Fibroblast of peridontal ligament (primary cell): ENCODE data around the gene MTHFD1L.

Experiments
- DNase-seq: peaks from one replicate; pipeline ENCODE4 v3.0.0-alpha.2; 2010; ENCODE audit errors: extremely low read depth

The MTHFD1L gene

DNA sequence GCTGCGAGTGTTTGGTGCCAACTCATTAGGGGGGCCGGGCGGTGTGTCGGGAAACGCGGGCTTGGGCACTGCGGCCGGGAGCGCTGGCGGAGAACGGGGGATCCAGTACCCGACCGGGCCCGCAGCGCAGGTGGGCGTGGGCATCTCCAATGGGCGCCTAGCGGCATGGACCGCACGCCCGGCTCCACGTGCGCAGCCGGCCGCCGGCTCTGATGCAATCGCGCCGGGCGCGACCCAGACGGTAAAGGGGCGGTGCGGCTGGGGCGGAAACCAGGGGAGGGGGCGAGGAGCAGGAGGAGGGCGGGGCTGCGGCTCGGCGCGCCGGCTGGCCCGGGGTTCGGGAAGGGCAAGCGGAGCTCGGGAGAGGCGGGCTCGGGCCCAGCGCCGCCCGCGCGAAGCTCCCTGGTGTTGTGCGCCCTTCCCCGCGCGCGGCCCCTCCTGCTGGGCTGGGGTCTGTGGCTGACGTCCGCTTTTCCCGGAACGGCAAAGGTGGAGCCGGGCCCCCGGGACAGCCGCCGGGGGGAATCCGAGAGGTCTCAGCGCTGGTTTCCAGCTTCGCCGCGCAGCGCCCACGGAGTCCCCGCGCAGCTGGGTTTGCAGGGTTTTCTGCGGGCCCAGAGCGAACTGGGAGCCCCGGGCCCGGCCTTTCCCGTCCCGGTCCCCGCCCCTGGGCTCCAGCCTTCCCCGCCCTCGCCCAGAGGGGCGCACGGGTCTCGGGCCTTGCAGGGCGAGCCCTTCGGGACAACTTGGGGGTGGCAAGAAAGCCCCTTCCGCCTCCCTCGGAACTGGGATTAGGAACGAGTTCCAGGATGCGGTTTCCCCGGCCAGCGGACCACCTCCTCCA, 867 bp downstream of the MTHFD1L start:
- peak; percentile 84 for DNase-seq

DNA sequence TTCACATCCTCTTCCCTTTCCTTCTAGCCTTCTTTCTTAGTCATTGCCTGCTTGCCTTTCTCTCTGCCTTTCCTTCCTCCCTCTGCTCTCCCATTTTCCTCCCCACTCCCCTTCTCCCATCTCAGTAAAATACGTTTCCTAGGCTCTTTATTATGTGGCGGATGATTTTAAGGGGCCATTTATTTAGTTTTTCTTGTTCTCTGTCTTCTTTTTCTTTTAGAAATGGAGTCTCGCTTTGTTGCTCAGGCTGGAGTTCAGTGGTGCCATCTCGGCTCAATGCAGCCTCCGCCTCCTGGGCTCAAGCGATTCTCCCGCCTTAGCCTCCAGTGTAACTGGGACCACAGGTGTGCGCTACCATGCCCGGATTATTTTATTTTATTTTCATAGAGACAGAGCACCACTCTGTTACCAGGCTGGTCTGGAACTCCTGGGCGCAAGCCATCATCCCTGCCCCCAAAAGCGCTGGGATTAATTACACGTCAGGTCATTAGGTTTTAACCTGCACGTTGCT, 1.5 kb downstream of the MTHFD1L start:
- peak; percentile 52 for DNase-seq

DNA sequence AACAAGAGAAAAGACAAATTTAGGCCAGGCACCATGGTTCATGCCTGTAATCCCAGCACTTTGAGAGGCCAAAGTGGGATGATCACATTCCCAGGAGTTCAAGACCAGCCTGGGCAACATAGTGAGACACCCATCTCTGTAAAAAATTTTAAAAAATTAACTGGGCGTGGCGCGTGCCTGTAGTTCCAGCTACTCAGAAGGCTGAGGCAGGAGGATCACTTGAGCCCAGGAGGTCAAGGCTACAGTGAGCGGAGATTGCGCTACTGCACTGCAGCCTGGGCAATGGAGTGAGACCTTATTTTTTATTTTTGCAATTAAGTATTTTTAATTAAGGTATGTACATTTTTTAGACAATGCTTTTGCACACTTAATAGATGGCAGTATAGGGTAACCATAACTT, 3.3 kb downstream of the MTHFD1L start:
- DNase-seq = no peak

DNA sequence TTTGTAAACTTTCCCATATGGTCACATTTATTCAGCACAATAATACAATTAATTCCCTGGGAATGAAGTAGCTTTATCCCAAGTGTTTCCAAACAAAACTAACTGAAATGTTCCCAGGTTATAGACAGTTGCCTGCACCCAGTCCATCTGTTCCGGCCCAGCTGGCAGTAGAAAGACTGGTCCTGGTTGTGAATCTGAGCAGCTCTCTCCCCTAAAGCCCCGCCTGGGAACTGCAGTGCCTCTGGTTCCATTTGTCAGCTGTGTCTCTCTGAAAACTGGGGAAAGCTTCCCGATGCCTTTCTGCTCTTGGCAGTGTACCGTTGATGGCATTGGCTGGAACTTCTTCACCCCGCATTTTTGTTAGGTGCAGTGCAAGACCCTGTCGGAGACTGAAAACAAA, 8.7 kb downstream of the MTHFD1L start:
- DNase-seq = no peak

DNA sequence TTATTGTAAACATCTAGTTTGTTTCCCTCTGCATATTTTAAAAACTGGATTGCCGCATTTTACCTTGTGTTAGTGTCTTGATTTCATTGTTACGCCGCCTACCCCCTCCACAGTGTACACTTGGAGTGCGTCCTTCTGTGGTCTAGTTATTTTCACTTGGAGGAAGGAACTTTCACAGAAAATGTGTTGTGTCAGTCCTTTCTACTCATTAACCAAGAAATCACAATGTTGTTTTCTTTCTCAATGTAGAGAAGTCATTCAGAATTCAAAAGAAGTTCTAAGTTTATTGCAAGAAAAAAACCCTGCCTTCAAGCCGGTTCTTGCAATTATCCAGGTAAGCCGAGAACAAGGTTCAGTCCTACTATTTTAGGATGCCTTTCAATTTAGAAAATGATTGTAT, 10.3 kb downstream of the MTHFD1L start:
- DNase-seq = no peak

DNA sequence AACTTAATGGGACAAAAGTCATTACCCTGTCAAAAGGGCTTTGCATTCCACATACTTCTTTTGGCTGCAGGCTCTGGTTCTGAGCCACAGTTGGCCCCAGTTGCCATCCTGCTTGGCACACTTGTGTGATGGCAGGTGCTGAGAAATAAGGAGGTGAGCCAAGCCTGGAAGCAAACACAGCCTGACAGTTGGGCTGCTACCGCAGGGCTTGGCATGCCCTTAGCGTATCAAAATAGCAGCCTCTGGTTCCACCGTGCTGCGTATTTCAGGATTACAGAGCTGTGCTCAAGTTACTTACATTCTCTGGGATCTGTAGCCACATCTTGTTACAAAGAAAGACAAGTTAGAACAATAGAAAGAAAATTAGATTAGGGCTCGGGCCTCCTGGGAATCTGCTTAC, 11.1 kb downstream of the MTHFD1L start:
- peak; percentile 54 for DNase-seq

DNA sequence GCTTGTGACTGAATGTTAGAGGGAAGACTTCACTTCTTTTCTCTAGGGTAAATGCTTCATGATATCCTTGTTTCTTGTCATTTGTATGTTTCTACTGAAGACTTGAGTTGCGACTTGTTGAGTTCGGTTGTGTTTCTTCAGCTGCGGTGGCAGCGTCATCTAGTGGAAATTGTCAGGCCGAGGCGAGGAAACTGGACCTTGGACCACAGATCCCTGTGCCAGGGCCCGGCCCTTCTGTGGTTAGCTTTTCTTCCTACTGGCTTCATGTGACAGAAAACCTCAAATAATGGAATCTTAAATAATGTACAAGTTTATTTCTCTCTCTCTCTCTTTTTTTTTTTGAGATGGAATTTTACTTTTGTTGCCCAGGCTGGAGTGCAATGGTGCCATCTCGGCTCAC, 12.4 kb downstream of the MTHFD1L start:
- DNase-seq = no peak

DNA sequence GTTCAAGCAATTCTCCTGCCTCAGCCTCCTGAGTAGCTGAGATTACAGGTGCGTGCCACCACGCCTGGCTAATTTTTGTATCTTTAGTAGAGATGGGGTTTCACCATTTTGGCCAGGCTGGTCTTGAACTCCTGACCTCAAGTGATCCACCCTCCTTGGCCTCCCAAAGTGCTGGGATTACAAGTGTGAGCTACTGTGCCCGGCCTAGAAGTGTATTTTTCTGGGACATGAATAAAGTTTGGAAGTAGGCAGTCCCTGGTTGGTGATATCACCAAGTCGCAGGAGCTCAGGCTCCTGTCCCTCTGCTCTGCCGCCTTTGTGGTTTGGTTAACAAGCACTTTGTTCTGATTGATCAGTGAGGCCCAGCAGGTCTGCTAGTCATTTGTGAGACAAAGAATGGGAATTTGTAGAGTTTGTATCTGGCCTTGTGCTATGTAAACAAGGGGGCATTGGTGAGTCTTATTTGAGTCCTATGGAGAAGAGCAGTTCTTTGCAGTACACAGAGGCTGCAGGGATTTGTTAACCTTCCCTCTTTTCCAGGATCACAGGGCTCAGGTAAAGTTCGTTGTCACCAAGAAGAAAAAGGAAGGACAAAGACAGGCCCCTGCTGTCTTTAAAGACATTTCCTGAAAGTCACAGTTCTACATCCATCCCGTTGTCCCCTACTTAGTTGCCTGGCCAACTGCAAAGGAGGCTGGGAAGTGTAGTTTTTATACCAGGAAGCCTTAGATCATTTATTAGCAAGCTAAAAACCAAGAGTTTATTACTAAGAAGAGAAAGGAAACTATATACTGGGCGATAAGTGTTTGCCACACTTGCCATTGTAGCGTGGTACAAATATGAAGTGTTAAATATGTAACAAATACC, 13.1 kb downstream of the MTHFD1L start:
- no peak for DNase-seq

DNA sequence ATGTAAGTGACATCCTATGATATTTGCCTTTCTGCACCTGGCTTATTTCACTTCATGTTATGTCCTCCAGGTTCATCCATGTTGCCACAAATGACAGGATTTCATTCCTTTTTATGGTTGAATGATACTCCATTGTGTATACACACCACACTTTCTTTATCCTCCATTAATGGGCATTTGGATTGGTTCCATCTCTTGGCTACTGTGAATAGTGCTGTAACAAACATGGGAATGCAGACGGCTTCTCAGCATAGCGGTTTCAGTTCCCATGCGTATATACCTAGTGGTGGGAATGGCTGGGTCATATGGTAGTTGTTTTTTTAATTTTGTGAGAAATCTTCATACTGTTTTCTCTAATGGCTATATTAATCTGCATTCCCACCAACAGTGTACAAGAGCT, 14.8 kb downstream of the MTHFD1L start:
- no peak for DNase-seq

DNA sequence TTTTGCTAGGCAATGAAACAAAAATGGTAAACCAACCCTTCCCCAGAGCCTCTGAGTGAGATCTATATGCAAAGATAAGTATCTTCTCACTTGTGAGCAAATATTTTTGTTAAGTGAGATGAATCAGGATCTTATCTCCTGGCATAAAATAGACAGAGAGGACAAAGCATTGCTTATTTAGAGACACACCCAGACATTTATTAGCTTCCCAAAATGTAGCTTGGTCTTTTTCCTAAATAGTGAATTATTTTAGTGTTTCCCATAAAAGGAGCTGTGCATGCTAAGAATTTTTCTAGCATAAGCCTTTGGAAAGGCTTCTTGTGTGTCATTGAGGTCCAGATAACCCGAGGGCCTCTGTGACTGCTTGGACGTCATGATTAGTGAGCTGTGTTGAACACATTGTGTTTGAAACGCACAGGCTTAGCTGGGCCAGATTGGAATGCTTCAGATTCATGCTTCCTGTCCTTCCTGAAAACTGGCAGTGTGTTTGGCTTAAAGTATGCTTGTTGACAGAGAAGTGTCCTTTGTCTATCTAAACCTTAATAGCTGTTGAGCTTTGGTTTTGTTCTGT, 16.5 kb downstream of the MTHFD1L start:
- peak; percentile 94 for DNase-seq

DNA sequence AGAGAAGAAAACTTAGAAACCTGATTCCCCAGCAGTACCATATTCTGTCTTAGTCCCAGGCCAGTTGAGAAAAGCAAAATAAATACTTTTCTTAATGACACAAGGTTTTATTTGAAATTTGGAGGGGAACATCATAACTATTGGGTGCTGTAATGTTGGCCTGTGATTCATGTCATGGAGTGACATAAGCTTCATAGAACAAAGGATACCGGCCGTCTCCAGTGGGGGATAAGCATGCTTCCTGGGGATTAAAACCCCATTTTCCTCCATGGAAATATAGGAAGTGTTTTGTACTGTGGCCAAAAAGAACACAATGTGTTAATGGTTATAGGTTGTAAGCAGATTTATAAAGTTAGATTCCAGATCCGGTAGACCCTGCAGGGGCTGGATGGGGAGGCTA, 18.0 kb downstream of the MTHFD1L start:
- DNase-seq = no peak

DNA sequence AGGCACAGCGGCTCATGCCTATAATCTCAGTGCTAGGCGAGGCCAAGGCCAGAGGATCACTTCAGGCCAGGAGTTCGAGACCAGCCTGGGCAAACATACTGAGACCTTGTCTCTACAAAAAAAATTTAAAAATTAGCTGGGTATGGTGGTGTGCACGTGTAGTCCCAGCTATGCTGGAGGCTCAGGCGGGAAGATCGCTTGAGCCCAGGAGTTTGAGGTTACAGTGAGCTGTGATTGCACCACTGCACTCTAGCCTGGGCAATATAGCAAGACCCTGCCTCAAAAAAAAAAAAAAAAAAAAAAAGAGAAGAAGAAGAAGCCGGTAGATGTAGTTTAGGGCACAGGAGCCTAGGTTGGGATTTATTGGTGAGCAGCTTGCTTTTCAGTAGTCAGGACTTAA, 20.7 kb downstream of the MTHFD1L start:
- no peak for DNase-seq

DNA sequence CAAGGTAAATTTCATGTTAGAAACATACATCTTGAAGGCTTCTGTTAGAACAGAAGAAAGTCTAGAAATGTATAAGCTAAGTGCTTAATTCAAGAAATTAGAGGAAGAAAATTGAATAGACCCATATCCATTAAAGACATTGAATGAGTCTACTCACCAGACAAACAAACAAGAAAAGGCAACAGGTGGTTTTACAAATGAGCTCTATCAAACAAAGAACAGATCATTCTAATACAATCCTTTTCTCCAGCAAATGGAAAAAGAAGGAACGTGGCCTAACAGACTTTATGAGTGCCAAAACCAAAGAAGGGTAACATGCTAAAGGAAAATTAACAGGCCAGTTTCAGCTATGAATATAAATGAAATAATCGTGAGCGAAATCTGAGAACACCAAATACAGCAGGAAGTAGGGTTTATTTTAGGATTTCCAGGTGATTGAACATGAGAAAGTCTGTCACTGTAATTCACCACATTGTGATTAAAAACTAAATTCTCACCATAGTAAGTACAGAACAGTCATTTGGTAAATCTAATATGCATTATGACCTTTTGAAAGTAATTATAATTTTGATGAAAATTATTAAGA, 22.6 kb downstream of the MTHFD1L start:
- DNase-seq = no peak

DNA sequence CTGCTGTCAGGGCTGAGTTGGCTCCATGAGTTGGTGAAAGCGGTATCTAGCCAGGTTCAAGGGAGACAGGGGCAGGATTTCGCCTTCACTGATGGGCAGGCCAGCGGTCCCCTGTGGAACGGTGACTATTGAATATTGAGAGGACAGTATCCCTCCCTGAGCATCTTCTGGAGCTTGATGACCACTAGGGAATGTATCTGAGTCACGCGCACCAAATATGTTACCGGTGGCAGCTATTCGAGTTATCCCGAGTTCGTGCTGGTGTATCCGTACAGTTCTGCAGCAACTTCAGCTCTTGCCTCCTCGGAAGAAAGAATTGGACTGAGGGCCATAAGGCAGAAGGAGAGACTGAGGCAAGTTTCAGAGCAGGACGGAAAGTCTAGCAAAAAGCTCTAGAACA, 24.8 kb downstream of the MTHFD1L start:
- no peak for DNase-seq

DNA sequence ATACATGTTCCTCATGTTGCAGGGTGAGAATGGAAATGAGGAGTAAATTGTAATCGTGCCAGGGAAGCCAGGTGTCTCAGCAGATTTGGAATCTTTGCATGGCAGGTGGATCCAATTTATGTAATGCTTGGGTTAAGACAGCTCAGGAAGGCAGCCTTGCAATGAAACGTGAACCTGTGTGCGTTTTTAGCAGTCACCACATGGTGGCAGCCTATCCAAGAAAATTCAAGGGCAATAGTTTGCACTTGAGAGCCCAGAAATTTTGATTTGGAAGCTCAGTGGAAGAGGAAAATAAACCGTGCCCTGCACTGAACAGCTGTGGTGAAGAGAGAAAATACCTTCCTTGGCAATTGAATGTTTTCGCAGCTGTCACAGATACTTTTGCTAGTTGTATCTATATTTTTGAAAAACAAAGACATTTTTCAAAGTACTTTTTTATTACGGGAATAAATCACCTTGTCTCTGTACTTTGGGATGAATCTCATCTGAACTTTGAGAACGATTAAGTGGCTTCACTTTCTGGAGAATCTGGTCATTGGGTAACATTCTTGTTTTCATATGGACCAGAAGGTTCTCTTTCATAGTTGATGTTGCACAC, 26.5 kb downstream of the MTHFD1L start:
- peak; percentile 90 for DNase-seq

DNA sequence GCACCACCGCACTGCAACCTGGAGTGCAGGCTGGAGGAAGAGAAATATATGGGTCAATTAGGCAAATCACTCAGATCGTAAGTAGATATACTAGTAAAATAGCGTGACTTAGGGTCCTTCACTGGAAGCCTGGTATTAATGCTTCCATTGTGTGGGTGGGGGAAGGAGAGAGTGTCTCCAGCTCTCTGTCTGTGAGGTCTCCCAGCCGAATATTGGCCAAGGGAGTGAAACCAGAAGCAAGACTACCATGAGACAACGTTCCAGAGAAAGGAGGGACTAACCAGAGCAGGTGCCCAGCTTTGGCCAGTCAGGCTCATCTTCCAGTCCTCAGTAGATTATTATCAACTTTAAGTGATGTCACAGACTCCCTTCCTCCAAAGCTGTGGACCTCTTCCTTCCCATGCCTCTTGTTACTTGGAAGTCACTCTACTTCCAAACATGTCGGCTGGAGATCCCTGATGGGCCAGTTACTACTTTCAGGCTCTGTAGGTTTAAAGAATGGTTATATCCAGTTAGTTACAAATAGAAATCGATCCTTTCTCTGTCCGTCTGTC, 28.8 kb downstream of the MTHFD1L start:
- DNase-seq = no peak

DNA sequence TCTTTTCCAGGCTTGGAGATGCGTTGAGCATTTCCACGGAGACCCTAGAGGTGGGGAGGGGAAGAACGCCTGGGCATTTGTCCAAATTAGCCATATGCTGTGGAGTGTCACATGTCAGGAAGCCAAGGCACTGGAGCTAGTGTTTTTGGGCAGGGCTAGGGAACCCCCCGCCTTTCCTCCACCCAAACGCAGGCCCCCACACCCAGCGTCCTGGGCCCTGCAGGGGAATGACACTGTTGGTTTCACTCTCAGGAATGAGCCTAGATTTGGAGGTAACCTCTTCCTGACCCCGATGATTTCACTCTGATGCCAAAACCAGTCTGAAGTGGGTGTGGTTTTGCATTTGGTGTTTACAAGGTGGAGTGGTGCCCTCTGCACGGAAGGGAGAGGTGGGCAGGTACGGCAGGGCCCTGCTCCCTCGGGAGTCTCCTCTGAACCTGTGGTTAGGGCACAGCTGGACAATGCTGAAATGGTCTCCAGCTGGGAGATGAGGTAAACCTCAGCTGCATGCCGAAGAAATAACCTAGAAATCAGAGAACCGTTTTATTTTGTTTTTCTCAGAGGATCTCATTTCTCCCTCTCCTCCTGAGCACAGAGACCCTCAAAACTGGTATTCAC, 29.5 kb downstream of the MTHFD1L start:
- DNase-seq = peak; percentile 30

DNA sequence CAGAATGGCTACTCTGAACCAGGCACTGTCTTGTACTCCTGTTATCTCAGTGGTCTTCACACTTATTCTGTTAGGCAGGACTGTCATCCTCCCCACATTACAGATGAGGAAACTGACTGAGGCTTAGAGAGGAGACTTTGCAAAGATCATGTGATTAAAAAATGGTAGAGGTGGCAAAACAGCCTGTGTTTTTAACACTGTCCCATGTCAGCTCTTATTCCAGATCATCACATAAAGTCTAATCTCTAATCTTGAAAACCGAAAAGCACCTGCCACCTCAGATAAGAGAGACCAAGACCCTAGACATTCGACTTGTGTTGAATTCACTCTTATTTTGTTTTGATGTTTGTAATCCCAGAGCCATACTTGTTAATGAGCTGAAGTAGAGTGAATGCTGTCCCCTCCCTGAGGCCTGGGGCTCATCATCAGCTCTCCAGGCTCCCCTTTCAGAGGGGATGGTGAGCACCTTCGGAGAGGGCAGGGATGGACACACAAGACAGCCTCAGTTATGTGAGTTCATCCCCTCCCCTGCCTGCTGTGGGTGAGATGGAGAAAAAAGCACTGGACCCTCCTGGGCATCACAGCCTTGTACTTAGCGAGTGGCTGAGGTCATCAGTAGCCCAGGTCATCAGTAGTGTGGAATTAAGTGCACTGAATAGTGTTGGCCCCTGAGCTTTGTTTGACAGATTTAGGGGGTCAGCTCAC, 30.6 kb downstream of the MTHFD1L start:
- DNase-seq = no peak

DNA sequence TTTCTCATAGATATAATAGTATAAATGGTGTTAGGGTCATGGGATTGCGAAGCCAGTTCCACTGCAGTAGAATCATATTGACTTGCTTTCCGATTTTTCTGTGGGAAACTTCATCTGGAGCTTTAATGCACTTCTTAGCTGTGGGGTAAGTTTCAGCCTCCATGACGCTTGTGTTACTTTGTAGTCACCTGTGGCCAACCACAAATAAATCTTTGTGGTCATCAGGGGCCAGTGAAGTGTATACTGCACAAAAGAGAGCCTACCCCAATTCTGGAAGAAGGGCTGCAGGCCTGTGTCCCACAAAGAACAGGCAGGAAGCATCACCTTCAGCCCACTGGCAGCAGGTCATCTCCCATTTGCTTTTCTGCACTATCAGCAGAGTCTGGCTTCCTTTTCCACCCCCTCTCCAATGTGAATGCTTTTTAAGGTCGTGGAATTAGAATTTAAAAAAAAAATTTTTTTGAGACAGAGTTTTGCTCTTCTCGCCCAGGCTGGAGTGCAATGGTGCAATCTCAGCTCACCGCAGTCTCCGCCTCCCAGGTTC, 32.0 kb downstream of the MTHFD1L start:
- DNase-seq = no peak
